NCI-H1694 (cell line): ENCODE results near the gene WFDC6.

ENCODE experiments used
- DNase-seq: peaks from one replicate; lab custom pipeline; 2025; lab: John Stamatoyannopoulos, UW

WFDC6 gene

DNA sequence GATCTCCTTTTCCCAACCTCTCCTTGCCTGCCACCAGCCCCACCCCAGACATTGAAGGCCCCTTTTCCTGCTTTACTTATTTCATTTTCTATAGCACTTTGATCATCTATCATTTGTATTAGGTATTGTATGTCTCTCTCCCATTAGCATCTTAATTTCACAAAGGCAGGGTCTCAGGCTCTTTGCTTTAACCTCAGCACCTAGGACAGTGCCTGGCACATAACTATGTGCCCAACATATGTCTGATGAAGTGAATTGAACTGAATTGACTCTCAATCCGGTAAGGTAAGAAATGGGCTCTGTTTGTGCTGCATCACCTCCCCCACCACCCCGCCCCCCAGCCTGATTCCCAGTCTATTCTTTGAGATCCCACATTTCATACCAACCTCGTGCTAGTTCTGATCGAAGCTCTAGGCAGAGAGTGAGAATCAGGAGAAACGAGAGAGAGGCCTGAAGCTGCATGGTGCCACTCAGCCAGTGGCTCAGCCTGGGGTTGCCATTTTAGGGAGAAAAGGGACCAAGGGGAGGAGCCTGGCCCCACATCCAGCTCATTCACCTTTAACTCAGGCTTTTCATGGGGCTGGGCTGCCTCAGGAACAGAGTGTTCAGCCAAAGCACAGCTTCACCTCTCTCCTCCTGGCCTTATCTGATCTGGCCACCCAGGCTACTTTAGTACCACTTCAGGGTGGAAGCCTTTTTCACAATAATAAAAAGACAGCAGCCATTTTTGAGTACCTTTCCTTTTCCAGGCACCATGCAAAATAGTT, 24.0 kb downstream of the WFDC6 start, which contains the start of gene SPINT3:
SPINT3 (minus strand) TSS at position 476 of the 767 bp plus-strand sequence; CDS start at position 462, 14 bp downstream.
- no peak for DNase-seq

DNA sequence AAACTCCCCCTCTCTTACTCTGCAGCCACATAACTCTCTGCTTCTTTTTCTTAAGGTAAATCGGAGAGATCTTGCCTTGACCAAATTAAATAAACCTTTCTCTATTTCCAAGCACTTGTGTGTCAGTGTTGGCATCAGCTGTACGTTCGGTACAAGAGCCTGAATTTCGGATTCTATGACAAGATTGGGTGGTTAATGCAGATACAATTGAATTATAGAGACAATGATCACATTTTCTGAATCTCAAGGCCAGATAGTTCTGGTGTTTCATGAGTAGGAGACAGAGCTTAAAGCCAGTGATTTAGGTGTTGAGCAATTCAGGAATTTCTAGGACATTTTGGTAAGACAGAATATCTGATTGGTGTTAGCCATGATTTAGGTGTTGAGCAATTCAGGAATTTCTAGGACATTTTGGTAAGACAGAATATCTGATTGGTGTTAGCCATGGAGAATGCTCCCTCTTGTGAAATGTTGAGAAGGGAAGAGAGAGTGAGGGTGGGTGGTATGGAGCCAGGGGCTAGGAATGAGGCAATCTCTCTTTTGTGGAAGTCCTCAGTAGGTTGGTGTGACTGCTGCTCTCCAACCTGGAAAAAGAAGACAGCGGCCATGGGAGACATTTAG, 28.9 kb downstream of the WFDC6 start:
- no peak for DNase-seq

DNA sequence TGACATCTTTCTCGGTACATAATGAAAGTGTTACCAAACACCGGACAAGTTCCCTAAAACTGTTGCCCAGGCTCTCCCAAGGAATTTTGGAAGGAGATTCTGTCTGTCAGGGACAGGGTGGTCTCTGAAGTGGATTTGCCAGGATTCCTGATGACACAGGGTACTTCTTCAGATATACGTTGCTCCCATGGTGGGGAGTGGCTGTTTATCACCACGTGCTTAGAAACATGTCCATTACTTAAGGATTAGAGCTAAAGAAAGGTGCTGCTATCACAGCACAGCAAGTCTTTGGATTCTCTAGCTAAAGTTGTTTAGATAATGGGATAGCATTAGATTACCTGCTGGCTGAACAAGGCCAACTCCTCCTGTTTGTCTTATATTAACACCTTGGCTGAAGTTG, 30.2 kb downstream of the WFDC6 start:
- no peak for DNase-seq

DNA sequence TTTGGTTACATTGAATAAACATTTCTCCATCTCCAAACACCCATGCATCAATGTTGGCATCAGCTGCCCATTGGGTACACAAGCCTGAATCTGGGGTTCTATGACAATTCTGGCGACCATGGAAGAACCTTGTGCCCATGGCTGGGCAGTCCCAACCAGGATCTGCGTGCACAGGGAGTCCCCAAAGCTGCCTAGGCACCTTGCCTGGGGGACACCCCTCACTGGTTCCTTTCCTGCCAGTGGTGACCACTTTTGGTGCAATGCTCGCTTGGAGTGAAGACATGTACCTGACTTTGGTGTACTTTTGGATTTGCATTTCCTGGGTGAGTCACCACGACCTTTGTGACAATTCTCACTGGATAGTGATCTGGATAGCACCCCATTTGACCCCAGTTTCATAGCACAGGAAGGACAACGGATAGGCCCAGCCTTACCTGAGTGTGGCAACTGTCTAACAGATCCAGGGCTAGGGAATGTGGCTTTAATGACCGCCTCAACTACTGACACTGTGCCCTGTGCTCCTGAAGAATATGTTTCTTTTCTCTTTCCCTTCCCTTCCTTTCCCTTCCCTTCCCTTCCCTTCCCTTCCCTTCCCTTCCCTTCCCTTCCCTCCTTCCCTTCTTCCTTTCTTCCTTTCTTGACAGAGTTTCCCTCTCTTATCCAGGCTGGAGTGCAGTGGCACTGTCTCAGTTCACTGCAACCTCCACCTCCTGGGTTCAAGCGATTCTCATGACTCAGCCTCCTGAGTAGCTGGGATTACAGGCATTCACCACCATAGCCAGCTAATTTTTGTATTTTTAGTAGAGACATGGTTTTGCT, 31.0 kb downstream of the WFDC6 start:
- DNase-seq = no peak

DNA sequence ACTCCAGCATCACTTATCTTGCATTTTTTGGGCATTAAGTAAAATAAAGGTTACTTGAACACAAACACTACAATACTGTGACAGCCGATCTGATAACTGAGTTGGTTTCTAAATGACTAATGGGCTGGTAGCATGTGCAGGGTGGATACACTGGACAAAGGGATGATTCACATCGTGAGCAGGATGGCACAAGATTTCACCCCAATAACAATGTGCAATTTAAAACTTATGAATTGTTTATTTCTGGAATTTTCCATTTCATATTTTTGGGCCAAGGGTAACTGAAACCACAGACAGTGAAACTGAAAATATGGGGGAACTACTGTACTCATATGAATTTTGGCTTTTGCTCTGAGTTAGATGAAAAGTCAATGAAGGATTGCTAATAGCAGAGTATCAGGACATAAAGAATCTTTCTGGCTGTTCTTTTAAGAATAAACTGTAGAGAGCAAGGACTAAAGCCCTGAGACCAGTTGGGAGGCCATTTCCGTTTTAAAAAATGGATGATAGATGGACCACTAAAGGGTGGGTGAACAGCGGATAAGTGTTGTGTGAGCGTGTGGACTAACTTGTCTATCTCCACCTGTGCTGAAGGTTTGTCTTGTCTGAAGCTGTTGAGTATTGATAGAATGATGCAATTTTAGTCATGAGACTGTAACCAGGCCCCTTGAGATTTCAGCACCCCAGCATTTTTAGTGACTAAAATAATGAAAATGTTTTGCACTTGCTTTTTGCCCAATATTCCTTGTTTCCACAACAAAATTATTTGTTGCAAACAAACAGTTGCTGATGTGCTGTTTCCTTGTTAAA, 32.1 kb downstream of the WFDC6 start:
- no peak for DNase-seq

DNA sequence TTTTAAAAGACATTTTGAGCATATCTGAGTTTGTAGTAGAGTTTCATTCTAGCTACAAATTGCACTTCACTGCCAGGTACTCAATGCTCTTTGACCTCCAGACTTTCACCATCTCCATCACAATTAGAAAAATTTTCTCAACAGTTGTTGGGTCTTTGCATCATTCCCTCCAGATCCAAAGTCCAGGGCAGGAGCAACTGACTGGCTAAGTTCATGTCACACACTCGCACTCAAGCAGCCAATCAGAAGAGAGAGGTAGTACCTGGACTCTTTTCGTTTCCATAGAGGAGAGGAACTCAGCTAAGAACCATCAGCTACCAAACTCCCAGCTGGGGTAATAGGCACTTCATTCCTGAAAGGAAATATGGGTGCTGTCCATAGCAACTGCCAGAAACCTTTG, 32.9 kb downstream of the WFDC6 start:
- no peak for DNase-seq

DNA sequence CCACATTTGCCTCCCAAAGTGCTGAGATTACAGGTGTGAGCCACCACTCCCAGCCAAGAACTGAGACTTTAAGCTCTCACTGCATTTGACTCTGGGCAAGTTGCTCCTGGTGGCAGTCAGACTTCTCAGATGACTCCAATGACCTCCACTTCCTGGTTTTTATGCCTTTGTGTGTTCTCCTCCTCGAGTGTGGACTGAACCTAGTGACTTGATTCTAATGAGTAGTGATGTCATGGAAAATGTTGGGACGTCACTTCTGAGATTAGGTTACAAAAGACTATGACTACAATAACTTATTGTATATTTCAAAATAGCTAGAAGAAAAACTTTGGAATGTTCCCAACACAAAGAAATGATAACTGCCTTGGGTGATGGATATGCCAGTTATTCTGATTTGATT, 35.9 kb downstream of the WFDC6 start:
- DNase-seq = no peak

DNA sequence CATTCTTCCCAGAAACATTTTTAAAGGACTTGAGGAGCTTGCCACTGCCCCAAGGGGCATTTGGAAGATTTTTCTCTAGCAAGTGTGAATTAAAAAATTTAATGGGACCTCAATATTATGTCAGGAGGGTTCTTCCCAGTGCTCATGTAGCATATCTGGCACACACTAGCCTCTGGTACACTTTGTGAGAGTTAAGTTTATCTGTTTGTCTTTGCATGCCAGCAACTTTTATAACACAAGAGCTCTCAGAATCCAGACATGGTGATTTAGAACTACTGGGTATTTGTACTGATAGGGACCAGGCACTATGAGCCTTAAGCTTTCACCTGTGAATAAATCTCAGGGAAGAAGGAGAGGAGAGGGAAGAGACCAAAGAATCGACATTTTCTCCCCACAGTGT, 36.7 kb downstream of the WFDC6 start:
- DNase-seq = no peak

DNA sequence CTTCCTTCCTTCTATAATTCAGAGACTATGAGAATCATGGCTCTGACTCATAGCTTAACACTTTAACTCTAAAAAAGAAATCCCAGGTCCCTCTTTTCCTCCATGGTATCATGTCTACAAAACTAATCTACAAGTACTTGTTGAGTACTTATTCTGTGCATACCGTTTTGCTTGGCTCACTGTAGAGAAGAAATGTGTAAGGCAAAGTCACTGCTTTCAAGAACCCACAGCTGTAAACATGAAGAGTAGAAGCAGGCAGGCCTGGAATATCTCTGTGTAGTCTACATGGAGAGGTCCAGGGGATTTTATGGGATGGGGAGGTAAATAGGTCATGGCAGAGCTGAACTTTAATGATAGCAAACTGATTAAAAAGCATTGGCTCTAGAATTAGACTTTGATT, 37.7 kb downstream of the WFDC6 start:
- no peak for DNase-seq

DNA sequence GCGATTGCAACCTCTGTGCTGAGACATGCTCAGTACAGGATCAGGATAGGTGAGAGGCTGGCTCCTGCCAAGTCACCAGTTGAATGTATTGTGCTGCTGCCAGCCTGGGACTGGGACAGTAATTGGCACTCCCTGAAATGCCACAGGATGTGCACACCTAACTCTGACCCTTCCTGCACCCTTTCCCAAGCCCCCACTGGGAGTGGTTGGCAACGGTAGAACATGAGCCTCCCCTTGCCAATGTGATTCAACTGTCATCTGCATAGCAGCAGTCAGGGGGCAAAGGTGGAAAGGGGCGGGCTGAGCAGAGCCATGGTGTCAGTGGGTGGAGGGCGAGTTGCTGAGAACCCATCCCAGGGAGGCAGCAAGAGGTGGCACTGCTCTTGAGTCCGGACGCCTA, 39.3 kb downstream of the WFDC6 start:
- no peak for DNase-seq

DNA sequence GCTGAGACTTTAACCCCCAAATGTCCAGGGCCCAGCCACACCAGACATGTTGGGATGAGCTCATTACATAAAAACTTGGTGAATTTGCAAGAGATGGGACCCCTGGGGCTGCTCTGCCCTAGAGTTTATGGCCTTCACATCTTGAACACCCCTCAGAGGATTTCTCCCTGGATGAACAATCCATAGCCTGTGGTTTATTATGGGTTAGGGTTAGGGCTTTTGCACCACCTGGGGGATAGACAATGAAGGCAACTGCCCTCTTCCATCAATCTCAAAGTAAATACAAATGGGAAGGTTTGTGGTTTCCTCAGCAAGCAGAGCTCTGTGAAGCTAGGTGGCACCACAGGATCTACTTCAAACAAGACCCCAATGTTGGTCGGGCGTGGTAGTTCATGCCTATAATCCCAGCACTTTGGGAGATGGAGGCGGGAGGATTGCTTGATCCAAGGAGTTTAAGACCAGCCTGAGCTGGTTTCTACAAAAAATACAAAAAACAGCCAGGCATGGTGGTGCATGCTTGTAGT, 41.2 kb downstream of the WFDC6 start:
- no peak for DNase-seq

DNA sequence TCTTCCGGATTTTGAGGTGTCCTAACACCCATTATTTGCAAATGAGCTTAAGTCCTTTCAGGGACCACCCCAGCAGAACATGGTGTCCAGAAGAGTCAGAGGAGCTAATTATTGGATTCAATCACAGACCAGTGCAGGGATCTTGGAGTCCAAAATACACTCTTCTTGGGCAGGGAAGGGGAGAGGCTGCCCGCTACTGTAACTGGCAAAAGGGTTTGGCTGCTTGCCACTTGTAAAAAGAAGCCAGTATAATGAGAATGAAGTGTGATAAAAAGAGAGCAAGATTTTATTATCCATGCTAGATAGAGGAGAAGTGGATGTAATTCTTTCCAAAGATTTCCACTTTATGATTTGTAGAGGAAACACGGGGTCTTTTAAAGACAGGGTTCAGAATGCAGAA, 43.1 kb downstream of the WFDC6 start:
- no peak for DNase-seq

DNA sequence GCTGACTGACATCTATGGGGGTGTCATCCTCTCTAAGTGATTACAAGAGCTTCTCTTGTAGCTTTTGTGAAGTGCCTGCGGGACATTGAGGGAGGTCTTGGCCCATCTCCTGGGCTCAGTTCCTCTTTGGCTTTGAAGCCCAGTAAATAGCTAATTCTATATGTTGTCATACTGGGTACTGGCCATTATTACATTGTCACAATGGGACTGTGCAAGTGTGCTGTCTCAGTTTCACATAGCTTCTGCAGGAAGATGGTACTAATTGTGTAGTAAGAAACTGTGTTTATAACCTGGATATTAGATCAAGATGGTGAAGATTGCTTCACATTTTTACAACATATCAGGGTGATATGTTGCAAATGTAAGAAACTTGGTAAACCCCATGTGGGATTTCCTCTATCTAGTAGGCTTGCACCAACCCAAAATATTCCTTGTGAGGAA, 43.8 kb downstream of the WFDC6 start:
- DNase-seq = no peak

DNA sequence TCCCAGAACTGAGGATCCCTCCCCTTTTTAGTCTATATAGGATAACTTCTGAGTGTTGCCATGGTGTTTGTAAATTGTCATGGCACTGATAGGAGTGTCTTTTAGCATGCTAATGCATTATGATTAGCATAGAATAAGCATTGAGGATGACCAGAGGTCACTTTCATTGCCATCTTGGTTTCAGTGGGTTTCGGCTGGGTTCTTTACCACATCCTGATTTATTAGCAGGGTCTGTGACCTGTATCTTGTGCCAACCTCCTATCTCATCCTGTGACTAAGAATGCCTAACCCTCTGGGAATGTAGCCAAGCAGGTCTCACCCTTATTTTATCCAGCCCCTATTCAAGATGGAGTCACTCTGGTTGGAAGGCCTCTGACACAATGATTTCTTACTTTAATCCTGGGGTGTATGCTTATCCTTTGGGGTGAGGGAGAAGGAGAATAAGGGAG, 50.2 kb downstream of the WFDC6 start:
- no peak for DNase-seq

DNA sequence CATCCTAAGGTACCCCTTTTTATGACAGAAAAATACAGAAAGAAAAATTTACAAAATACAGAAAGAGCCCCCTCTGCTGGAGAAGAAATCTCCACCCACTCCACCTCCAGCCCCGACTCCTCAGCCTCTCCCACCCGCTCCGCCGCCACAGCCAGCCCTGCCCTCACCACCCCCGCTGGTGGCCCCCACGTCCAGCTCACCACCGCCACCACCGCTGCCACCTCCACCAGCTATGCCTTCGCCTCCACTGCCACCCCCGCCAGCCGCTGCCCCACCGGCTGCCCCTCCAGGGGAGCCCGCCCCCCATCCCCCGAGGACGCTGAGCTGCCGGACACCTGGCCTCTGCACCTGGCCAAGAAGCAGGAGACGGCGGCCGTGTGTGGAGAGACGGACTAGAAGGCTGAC, 52.0 kb downstream of the WFDC6 start:
- no peak for DNase-seq

DNA sequence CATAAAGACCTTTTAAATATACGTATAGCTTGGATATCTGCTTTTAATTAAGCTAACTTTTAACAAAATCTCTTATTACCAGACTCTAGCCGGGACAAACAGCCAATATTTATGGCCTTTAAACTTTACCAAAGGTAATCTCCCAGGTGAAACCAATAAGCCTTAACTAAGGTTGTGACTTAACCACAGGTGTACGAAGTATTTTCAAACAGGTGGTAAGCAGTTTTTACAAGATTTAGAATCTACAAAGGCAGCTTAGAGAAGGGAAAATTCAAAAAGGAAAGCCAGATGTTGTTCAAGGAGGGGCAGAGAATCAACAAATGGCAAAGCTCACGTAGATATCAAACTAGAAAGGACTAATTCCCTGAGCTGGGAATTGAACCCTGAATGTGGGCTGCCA, 53.9 kb downstream of the WFDC6 start:
- DNase-seq = no peak

DNA sequence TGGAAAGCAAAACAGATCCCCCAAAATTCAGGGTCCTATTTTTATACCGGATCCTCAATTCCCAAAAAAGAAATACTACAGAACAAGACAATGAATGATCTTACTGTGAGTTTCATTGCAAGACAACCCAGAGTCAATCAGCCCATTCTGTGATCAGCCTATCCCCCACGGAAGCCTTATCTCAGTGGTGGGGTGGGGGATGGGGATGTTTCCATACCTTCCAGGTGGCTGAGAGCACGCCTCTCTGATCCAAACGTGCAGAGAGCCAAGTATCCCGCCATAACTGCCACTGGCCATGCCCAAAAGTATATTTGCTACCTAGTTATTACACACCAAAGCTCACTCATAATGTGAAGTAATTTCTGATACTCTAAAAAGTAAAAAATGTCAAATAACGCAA, 54.6 kb downstream of the WFDC6 start:
- no peak for DNase-seq
